VCaP (cell line): ENCODE data around the gene GALNT13.

Experiments used
- H3K27ac ChIP-seq: fragments of 450-650 bp; 2 replicates; pipeline ENCODE4 v1.5.1; 2017
- CTCF ChIP-seq: fragments of 450-650 bp; conservative IDR thresholded peaks from 2 replicates; pipeline ENCODE4 v1.5.1; 2017; ENCODE audit warnings: mild to moderate bottlenecking, moderate library complexity

Gene GALNT13

GRCh38 chr2:154324601-154325000 lies 452.9 kb downstream of the GALNT13 start:
- H3K27ac ChIP-seq: no peak overlapping the region
- no peak for TF ChIP-seq CTCF

DNA sequence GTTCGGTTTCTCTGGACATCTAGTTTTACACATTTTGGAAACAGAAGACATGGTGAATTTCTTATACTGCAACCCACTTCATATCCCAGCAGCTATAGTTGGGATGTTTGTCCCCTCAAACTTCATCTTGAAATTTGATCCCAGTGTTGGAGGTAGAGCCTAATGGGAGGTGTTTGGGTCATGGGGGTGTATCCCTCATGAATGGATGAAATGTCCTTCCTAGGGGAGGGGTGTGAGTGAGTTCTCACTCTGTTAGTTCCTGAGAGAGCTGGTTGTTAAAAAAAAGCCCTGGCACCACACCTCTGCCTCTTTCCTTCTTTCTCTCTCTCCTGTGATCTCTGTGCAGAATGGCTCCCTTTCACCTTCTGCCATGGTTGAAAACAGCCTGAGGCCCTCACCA lies 457.8 kb downstream of the GALNT13 start:
- H3K27ac ChIP-seq: no peak overlapping the region
- TF ChIP-seq CTCF: no peak

DNA sequence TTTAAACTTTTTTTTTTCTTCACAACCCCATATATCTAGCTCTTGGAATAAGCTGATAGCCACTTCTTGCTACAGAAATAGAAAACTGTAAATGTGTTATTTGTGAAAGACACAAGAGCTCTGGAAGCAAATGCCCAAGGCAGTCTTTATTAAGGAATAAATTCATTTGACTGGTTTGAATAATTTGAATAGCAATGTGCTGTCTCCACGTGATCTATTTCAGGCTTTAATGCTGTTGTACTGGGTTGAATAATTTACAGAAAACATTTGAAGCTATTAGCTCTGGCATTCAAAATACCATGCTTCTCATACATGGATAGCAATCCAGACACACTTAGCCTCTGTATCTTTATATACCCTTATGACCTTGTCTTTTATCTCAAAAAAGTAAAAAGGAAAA lies 460.1 kb downstream of the GALNT13 start:
- H3K27ac ChIP-seq: no peak overlapping the region
- TF ChIP-seq CTCF: no peak

GRCh38 chr2:154336201-154336600 lies 464.5 kb downstream of the GALNT13 start:
- no peak for TF ChIP-seq CTCF
- no peak overlapping the region for H3K27ac ChIP-seq

- no peak for TF ChIP-seq CTCF
- H3K27ac ChIP-seq: no peak overlapping the region
These were observed 466.7 kb downstream of the GALNT13 start for GRCh38 chr2:154338352-154338967.

- TF ChIP-seq CTCF: no peak
- no peak overlapping the region for H3K27ac ChIP-seq
These were observed 471.6 kb downstream of the GALNT13 start for GRCh38 chr2:154343282-154343681.

- H3K27ac ChIP-seq: peak overlapping the region; percentile 32
- TF ChIP-seq CTCF: no peak
These were observed 479.2 kb downstream of the GALNT13 start for GRCh38 chr2:154350911-154351310.
